HepG2 (cell line): ENCODE results near the gene CD101. TPM values are rescaled to one million over a fixed set of nuclear protein-coding genes. Genes with fewer than 3 reads are reported as not detected.

ENCODE experiments used
- ATAC-seq: fragments of 200-7000 bp; cut with Tn5 transposase; 3 replicates; pipeline ENCODE4 v1.9.1; 2020; ENCODE audit warnings: mild to moderate bottlenecking, moderate library complexity
- BruUV-seq: library from RNA; stranded (reverse); fragments of 400-500 nt; replicated peaks from 2 replicates; lab custom pipeline; 2021; lab: Mats Ljungman, UMichigan
- CTCF ChIA-PET: fragments of 300-600 bp; formaldehyde crosslinking; extraction: SDS; loops from one replicate; lab custom pipeline; 2021; ENCODE audit warnings: low total read pairs, inconsistent platforms, low intra/inter-chr PET ratio; lab: Yijun Ruan, JAX
- POLR2A ChIA-PET: fragments of 350-600 bp; sonication (Branson Sonifier 250); formaldehyde crosslinking; loops from one replicate; lab custom pipeline; 2020; ENCODE audit warnings: antibody characterized with exemption, inconsistent platforms; lab: Yijun Ruan, JAX
- DNase-seq: peaks from one replicate; pipeline ENCODE4 v3.0.0-alpha.2; 2015; ENCODE audit warnings: low spot score
- FAIRE-seq: peaks from 3 replicates; lab custom pipeline; 2011; peaks lifted over from hg19 to GRCh38; lab: Jason Lieb, UNC
- H2AFZ ChIP-seq: one replicate; pipeline ENCODE4 v1.6.1; 2011; ENCODE audit warnings: low read length, inconsistent platforms
- H3K27ac ChIP-seq: fragments of 300-600 bp; 3 replicates; pipeline ENCODE4 v1.8.0; 2011; ENCODE audit warnings: mixed run types, mild to moderate bottlenecking, mixed read lengths, low read length, inconsistent platforms; ENCODE audit not compliant: insufficient read depth; ENCODE audit errors: extremely low read length
- H3K27me3 ChIP-seq, 2 experiments: fragments of 200-600 bp in 1 of 2; 2 replicates in 1 of 2; 3 replicates in 1 of 2; pipeline versions ENCODE4 v1.6.0 to v1.8.0; 2011; ENCODE audit warnings: low read length in 2 of 2, mild to moderate bottlenecking in 2 of 2, moderate library complexity in 2 of 2, inconsistent platforms in 1 of 2; ENCODE audit not compliant: insufficient read depth in 2 of 2, control insufficient read depth in 1 of 2
- H3K36me3 ChIP-seq, 2 experiments: fragments of 200-600 bp in 1 of 2; replicated peaks in 1 of 2; 2 replicates in 1 of 2; 3 replicates in 1 of 2; pipeline versions ENCODE4 v1.5.1 to v1.8.0; 2011; ENCODE audit warnings: low read length in 2 of 2, inconsistent platforms in 1 of 2; ENCODE audit not compliant: insufficient read depth in 2 of 2, control insufficient read depth in 1 of 2
- H3K4me1 ChIP-seq: 2 replicates; pipeline ENCODE4 v1.5.1; 2012; ENCODE audit warnings: low read length, inconsistent platforms; ENCODE audit not compliant: insufficient read depth
- H3K4me2 ChIP-seq: 2 replicates; pipeline ENCODE4 v1.6.0; 2011; ENCODE audit warnings: low read depth, low read length, inconsistent platforms
- H3K4me3 ChIP-seq, 3 experiments: fragments of 200-600 bp in 1 of 3; sonication (generic), shearing (Covaris generic) in 1 of 3; replicated peaks in 1 of 3; 2 replicates each; pipeline ENCODE4 v1.5.1; 2011 to 2016; ENCODE audit warnings: low read length in 3 of 3, inconsistent platforms in 2 of 3, low read depth in 2 of 3, mild to moderate bottlenecking in 2 of 3, control low read depth in 1 of 3, mixed read lengths in 1 of 3; ENCODE audit not compliant: insufficient read depth in 1 of 3
- H3K79me2 ChIP-seq: one replicate; pipeline ENCODE4 v1.6.1; 2011; ENCODE audit warnings: low read length, inconsistent platforms; ENCODE audit not compliant: insufficient read depth
- H3K9ac ChIP-seq: 2 replicates; pipeline ENCODE4 v1.6.0; 2011; ENCODE audit warnings: mild to moderate bottlenecking, low read depth, low read length, inconsistent platforms; ENCODE audit not compliant: insufficient read depth
- H3K9me3 ChIP-seq: 2 replicates; pipeline ENCODE4 v1.5.1; 2012; ENCODE audit warnings: mild to moderate bottlenecking, low read length
- H4K20me1 ChIP-seq: 2 replicates; pipeline ENCODE4 v1.6.0; 2011; ENCODE audit warnings: inconsistent platforms, mild to moderate bottlenecking, low read length, moderate library complexity; ENCODE audit not compliant: insufficient read depth
- CAMTA2 ChIP-seq: sonication (generic); formaldehyde crosslinking; IDR thresholded peaks from 2 replicates; pipeline ENCODE4 v1.4.0; 2020; ENCODE audit warnings: mild to moderate bottlenecking, missing genetic modification reagents, borderline replicate concordance
- CEBPB ChIP-seq: IDR thresholded peaks from 2 replicates; pipeline ENCODE4 v1.6.1; 2011; ENCODE audit warnings: low read depth, low read length, improper control_type of control experiment, borderline replicate concordance
- EP300 ChIP-seq, 3 experiments: sonication (generic) in 1 of 3; formaldehyde crosslinking in 1 of 3; IDR thresholded peaks; 2 replicates each; pipeline versions ENCODE4 v1.5.1 to v1.6.1; 2011 to 2020; ENCODE audit warnings: low read depth in 2 of 3, low read length in 2 of 3, borderline replicate concordance in 1 of 3, improper control_type of control experiment in 1 of 3, mild to moderate bottlenecking in 1 of 3, missing genetic modification reagents in 1 of 3, moderate library complexity in 1 of 3
- IRF2 ChIP-seq: IDR thresholded peaks from 2 replicates; pipeline ENCODE4 v1.6.1; 2018; ENCODE audit warnings: missing genetic modification reagents, missing compliant biosample characterization
- NFATC3 ChIP-seq: sonication (generic); formaldehyde crosslinking; IDR thresholded peaks from 2 replicates; pipeline ENCODE4 v1.5.1; 2020; ENCODE audit warnings: mild to moderate bottlenecking, missing genetic modification reagents
- PRDM10 ChIP-seq: sonication (generic); formaldehyde crosslinking; IDR thresholded peaks from 2 replicates; pipeline ENCODE4 v1.4.0; 2020; ENCODE audit warnings: low read depth, missing genetic modification reagents
- SRSF1 ChIP-seq: fragments of 200-400 bp; formaldehyde crosslinking; optimal IDR thresholded peaks from 2 replicates; pipeline ENCODE3; 2017; ENCODE audit warnings: mild to moderate bottlenecking, low read depth, low read length, moderate library complexity
- TEAD3 ChIP-seq: optimal IDR thresholded peaks from 2 replicates; pipeline ENCODE3; 2016; ENCODE audit warnings: borderline replicate concordance
- TRIM24 ChIP-seq: sonication (generic); formaldehyde crosslinking; IDR thresholded peaks from 2 replicates; pipeline ENCODE4 v1.8.0; 2022; ENCODE audit warnings: mild to moderate bottlenecking, missing genetic modification reagents
- ZNF276 ChIP-seq: sonication (generic); formaldehyde crosslinking; IDR thresholded peaks from 2 replicates; pipeline ENCODE4 v1.4.0; 2020; ENCODE audit warnings: mild to moderate bottlenecking, low read depth, missing genetic modification reagents
- ZNF512 ChIP-seq: sonication (generic); formaldehyde crosslinking; IDR thresholded peaks from 2 replicates; pipeline ENCODE4 v1.4.0; 2020; ENCODE audit warnings: mild to moderate bottlenecking, missing genetic modification reagents
- ZNF576 ChIP-seq: sonication (generic); formaldehyde crosslinking; IDR thresholded peaks from 2 replicates; pipeline ENCODE4 v1.4.0; 2020; ENCODE audit warnings: mild to moderate bottlenecking, missing genetic modification reagents
- ZNF639 ChIP-seq: conservative IDR thresholded peaks from 2 replicates; pipeline ENCODE4 v1.6.1; 2018; ENCODE audit warnings: missing genetic modification reagents
- ZNF782 ChIP-seq: sonication (generic); formaldehyde crosslinking; IDR thresholded peaks from 2 replicates; pipeline ENCODE4 v1.4.0; 2020; ENCODE audit warnings: missing genetic modification reagents, mild to moderate bottlenecking, borderline replicate concordance
- ZSCAN22 ChIP-seq: sonication (generic); formaldehyde crosslinking; IDR thresholded peaks from 2 replicates; pipeline ENCODE4 v1.4.0; 2020; ENCODE audit warnings: mild to moderate bottlenecking, missing genetic modification reagents
- WGBS: methylation state at CpG from one replicate; pipeline ENCODE4 v1.1.6; 2017; ENCODE audit warnings: low lambda C conversion rate; 5-methylcytosine and 5-hydroxymethylcytosine counted together
- in situ Hi-C: cut with HindIII; loops from 2 replicates; pipeline ENCODE4 v1.10.0; 2017; ENCODE audit warnings: low pct_unique_long_range_greater_than_20kb; ENCODE audit not compliant: extremely low pct_ligation_motif_present
- intact Hi-C: fragments of 100-400 bp; cut with micrococcal nuclease; formaldehyde crosslinking; loops from one replicate; pipeline ENCODE4 v1.10.0; 2022; ENCODE audit not compliant: unreplicated experiment
- polyA plus RNA-seq, 8 experiments: library from polyadenylated mRNA; depleted of rRNA in 3 of 8; stranded (reverse) in 7 of 8; unstranded in 1 of 8; fragments of >200 nt; fragmentation: Illumina TruSeq in 4 of 8; extraction: Trizol in 4 of 8; gene quantifications; 2 replicates each; pipeline versions ENCODE4 v1.2.1 to v1.2.3, GENCODE V29; 2011 to 2016; ENCODE audit warnings: low read depth in 4 of 8, missing spikeins in 1 of 8, mixed read lengths in 1 of 8; ENCODE audit not compliant: insufficient read depth in 1 of 8
- total RNA-seq, 5 experiments: library from RNA; depleted of rRNA; stranded (reverse); fragments of >200 nt; fragmentation: Illumina TruSeq; extraction: Trizol; gene quantifications; 2 replicates each; pipeline ENCODE4 v1.2.3, GENCODE V29; 2016; ENCODE audit warnings: low read depth in 1 of 5

Gene CD101
- total and polyA plus RNA-seq, 2 of the 13 experiments (the other 11 are each of a cell fraction or from before 2014, with no cell fraction given) = 0.05 to 0.09 TPM

GRCh38 chr1:116990612-116991151 lies 10.9 kb upstream of the CD101 start:
- H3K27ac ChIP-seq = no peak overlapping the region
- no peaks in the 10 kb centered on the region for H3K27me3 ChIP-seq
- no peak for ATAC-seq
- no peak overlapping the region for H2AFZ ChIP-seq
- H3K4me3 ChIP-seq = no peak overlapping the region
- WGBS = 73% methylated on average over 11 of the region's 12 CpGs
- H3K79me2 ChIP-seq = no peaks in the 10 kb centered on the region
- BruUV-seq = no TSS peak
- peaks cover 6% of the 10 kb centered on the region; the same call in 1 of the 2 replicates for H3K4me1 ChIP-seq
- CTCF ChIA-PET = no interaction called here
- POLR2A ChIA-PET = no interaction called here
- intact Hi-C loops (no loop called here), in situ Hi-C loops (no loop called here)
- H3K36me3 ChIP-seq = no peaks in the 10 kb centered on the region
- H3K9me3 ChIP-seq = no peaks in the 10 kb centered on the region
- H3K9ac ChIP-seq = no peak overlapping the region
- DNase-seq = no peak
- no peak overlapping the region for H3K4me2 ChIP-seq
- no peak for FAIRE-seq
- H4K20me1 ChIP-seq = no peaks in the 10 kb centered on the region
- no peak for TF ChIP-seq TRIM24
- TF ChIP-seq TEAD3 (CRISPR knock-in tag) = no peak
- TF ChIP-seq PRDM10 (CRISPR knock-in tag) = no peak
- no peak for TF ChIP-seq CEBPB
- TF ChIP-seq ZSCAN22 = no peak
- no peak for TF ChIP-seq SRSF1
- no peak for TF ChIP-seq CAMTA2 (CRISPR knock-in tag)
- TF ChIP-seq EP300 (IDR thresholded peaks at IDR 0.05; ENCODE audit: low read depth in 2 of 2, low read length in 2 of 2) = no peak
- no peak for TF ChIP-seq EP300 (CRISPR knock-in tag; IDR thresholded peaks at IDR 0.05; ENCODE audit: borderline replicate concordance)
- TF ChIP-seq IRF2 (CRISPR knock-in tag) = no peak
- TF ChIP-seq ZNF639 (CRISPR knock-in tag) = no peak
- no peak for TF ChIP-seq ZNF512 (CRISPR knock-in tag)
- TF ChIP-seq NFATC3 (CRISPR knock-in tag) = no peak
- TF ChIP-seq ZNF576 (CRISPR knock-in tag) = no peak
- TF ChIP-seq ZNF782 (CRISPR knock-in tag) = no peak
- no peak for TF ChIP-seq ZNF276
